ENCODE data around the gene FRY. TPM values are rescaled to one million over a fixed set of nuclear protein-coding genes. Genes with fewer than 3 reads are reported as not detected.

The FRY gene
- total RNA-seq, 1 donor from 2014 or later: 0.52 TPM

- H3K4me3 ChIP-seq (ENCODE audit: low read depth, low read length): no peak overlapping the region
- TF ChIP-seq, protein P1, sequence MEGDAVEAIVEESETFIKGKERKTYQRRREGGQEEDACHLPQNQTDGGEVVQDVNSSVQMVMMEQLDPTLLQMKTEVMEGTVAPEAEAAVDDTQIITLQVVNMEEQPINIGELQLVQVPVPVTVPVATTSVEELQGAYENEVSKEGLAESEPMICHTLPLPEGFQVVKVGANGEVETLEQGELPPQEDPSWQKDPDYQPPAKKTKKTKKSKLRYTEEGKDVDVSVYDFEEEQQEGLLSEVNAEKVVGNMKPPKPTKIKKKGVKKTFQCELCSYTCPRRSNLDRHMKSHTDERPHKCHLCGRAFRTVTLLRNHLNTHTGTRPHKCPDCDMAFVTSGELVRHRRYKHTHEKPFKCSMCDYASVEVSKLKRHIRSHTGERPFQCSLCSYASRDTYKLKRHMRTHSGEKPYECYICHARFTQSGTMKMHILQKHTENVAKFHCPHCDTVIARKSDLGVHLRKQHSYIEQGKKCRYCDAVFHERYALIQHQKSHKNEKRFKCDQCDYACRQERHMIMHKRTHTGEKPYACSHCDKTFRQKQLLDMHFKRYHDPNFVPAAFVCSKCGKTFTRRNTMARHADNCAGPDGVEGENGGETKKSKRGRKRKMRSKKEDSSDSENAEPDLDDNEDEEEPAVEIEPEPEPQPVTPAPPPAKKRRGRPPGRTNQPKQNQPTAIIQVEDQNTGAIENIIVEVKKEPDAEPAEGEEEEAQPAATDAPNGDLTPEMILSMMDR (conservative IDR thresholded peaks at IDR 0.05; ENCODE audit: low read depth, low read length): no peak
- no peak for DNase-seq (ENCODE audit: low read depth)
These were observed 89.7 kb downstream of the FRY start for GRCh38 chr13:32121316-32121715.

- TF ChIP-seq, protein P1 (conservative IDR thresholded peaks at IDR 0.05; ENCODE audit: low read depth, low read length): no peak
- no peak for DNase-seq (ENCODE audit: low read depth)
- no peak overlapping the region for H3K4me3 ChIP-seq (ENCODE audit: low read depth, low read length)
These were observed 93.2 kb downstream of the FRY start for GRCh38 chr13:32124743-32125142.

DNA sequence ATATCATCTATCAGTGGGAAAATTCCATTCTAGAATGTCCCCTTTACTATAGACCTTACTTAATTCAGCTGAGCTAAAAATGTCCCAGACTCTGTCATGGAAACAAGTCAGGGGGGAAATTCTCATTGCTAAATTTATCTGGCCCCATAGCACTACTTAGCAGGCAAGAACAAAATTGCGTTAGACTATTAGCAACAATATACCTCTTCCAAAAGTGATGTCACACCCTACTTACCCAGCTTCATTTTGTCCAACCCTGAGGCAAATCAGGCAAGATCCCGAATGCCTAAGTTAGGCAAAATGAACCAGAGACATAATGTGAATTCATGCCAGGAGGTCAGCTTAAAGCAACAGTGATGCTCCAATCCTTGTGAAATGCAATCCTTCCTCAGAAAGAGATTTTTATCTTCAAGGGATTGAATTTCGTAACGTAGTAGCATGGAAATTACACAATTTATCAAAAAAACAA lies 93.7 kb downstream of the FRY start:
- TF ChIP-seq, protein P1 (conservative IDR thresholded peaks at IDR 0.05; ENCODE audit: low read depth, low read length): no peak
- H3K4me3 ChIP-seq (ENCODE audit: low read depth, low read length): no peak overlapping the region
- no peak for DNase-seq (ENCODE audit: low read depth)

DNA sequence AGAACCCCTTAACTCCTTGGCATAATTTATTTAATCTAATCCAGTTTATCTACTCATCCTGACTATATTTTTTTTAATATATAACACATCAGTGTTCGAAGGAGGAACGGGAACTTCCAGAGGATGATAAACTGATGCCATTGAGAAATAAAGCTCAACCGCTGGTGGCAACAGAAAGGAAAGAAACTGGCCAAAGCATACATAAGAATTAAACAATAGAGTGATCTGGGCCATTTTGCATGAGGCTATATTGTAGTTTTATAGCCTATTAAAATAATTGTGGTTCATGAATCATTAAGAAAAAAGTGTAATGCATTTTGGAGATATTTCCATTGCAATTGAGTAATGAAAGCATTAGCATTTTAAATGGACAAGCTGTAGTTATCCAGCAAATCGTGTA lies 94.2 kb downstream of the FRY start:
- TF ChIP-seq, protein P1 (conservative IDR thresholded peaks at IDR 0.05; ENCODE audit: low read depth, low read length): no peak
- DNase-seq (ENCODE audit: low read depth): no peak
- H3K4me3 ChIP-seq (ENCODE audit: low read depth, low read length): no peak overlapping the region

- no peak overlapping the region for H3K4me3 ChIP-seq (ENCODE audit: low read depth, low read length)
- no peak for DNase-seq (ENCODE audit: low read depth)
- TF ChIP-seq, protein P1 (conservative IDR thresholded peaks at IDR 0.05; ENCODE audit: low read depth, low read length): no peak
These were observed 94.7 kb downstream of the FRY start for GRCh38 chr13:32126278-32126677.

DNA sequence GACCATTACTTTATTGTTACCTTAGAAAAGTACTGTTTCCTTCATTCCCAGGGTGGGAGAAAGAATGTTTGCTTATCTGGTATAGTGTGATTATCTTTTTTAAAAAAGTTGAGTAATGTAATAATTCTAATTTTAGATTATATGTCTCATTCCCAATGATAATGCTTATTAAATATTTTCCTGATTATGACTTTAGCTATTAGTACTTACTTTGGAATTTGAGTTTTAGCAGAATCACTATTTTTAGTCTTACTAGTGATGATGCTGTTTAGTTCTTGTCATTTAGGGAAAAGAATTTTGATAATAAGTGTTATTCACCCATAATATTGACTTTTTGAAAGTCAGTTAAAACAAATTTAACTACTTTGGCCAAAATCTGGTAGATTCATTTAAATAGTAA lies 95.2 kb downstream of the FRY start:
- TF ChIP-seq, protein P1 (conservative IDR thresholded peaks at IDR 0.05; ENCODE audit: low read depth, low read length): no peak
- DNase-seq (ENCODE audit: low read depth): no peak
- H3K4me3 ChIP-seq (ENCODE audit: low read depth, low read length): no peak overlapping the region

GRCh38 chr13:32127691-32128090 lies 96.1 kb downstream of the FRY start:
- no peak overlapping the region for H3K4me3 ChIP-seq (ENCODE audit: low read depth, low read length)
- DNase-seq (ENCODE audit: low read depth): no peak
- TF ChIP-seq, protein P1 (conservative IDR thresholded peaks at IDR 0.05; ENCODE audit: low read depth, low read length): no peak

All from epithelial cell of proximal tubule (primary cell).